Keratinocyte (primary cell): ENCODE data around the gene EMILIN1. TPM values are rescaled to one million over a fixed set of nuclear protein-coding genes. Genes with fewer than 3 reads are reported as not detected.

Source experiments
- DNase-seq: peaks from one replicate; pipeline ENCODE4 v3.0.0-alpha.2; 2011; ENCODE audit warnings: low read depth, missing footprints, low spot score
- FAIRE-seq: peaks from 2 replicates; lab custom pipeline; 2011; peaks lifted over from hg19 to GRCh38; lab: Jason Lieb, UNC
- H2AFZ ChIP-seq: 2 replicates; pipeline ENCODE4 v1.6.0; 2012; ENCODE audit warnings: low read length, control low read depth, inconsistent platforms; ENCODE audit not compliant: control insufficient read depth
- H3K27ac ChIP-seq: 2 replicates; pipeline ENCODE4 v1.5.1; 2011; ENCODE audit warnings: low read length; ENCODE audit not compliant: control insufficient read depth, insufficient read depth
- H3K27me3 ChIP-seq: 3 replicates; pipeline ENCODE4 v1.6.0; 2011; ENCODE audit warnings: low read length; ENCODE audit not compliant: control insufficient read depth, insufficient read depth; ENCODE audit errors: extremely low read depth
- H3K36me3 ChIP-seq, 2 experiments: 2 replicates in 1 of 2; 3 replicates in 1 of 2; pipeline ENCODE4 v1.5.1; 2011; ENCODE audit warnings: low read length in 2 of 2, mild to moderate bottlenecking in 1 of 2; ENCODE audit not compliant: control insufficient read depth in 2 of 2, insufficient read depth in 2 of 2; ENCODE audit errors: extremely low read depth in 1 of 2
- H3K4me1 ChIP-seq: 3 replicates; pipeline ENCODE4 v1.5.1; 2011; ENCODE audit warnings: low read length; ENCODE audit not compliant: control insufficient read depth, insufficient read depth; ENCODE audit errors: extremely low read depth
- H3K4me2 ChIP-seq: 3 replicates; pipeline ENCODE4 v1.6.0; 2011; ENCODE audit warnings: low read depth, low read length; ENCODE audit not compliant: control insufficient read depth, insufficient read depth; ENCODE audit errors: extremely low read depth
- H3K4me3 ChIP-seq, 3 experiments: fragments of 200-600 bp in 1 of 3; sonication (generic) in 1 of 3; 2 replicates in 2 of 3; 3 replicates in 1 of 3; pipeline ENCODE4 v1.5.1; 2011 to 2016; ENCODE audit warnings: low read length in 3 of 3, mild to moderate bottlenecking in 3 of 3, control low read depth in 2 of 3, inconsistent platforms in 1 of 3, low read depth in 1 of 3, mixed read lengths in 1 of 3, mixed run types in 1 of 3, moderate library complexity in 1 of 3; ENCODE audit not compliant: control insufficient read depth in 2 of 3, insufficient read depth in 2 of 3; ENCODE audit errors: extremely low read depth in 1 of 3
- H3K79me2 ChIP-seq: 2 replicates; pipeline ENCODE4 v1.6.0; 2012; ENCODE audit warnings: low read length; ENCODE audit not compliant: control insufficient read depth, insufficient read depth
- H3K9ac ChIP-seq: 3 replicates; pipeline ENCODE4 v1.6.0; 2011; ENCODE audit warnings: low read length; ENCODE audit not compliant: control insufficient read depth, insufficient read depth; ENCODE audit errors: extremely low read depth
- H3K9me1 ChIP-seq: 3 replicates; pipeline ENCODE4 v1.6.0; 2011; ENCODE audit warnings: low read length; ENCODE audit not compliant: control insufficient read depth, insufficient read depth; ENCODE audit errors: extremely low read depth
- H3K9me3 ChIP-seq: 2 replicates; pipeline ENCODE4 v1.5.1; 2012; ENCODE audit warnings: low read depth, low read length; ENCODE audit not compliant: control insufficient read depth
- H4K20me1 ChIP-seq: 3 replicates; pipeline ENCODE4 v1.6.0; 2011; ENCODE audit warnings: low read length; ENCODE audit not compliant: control insufficient read depth, insufficient read depth; ENCODE audit errors: extremely low read depth
- EZH2 ChIP-seq: IDR thresholded peaks from one replicate; pipeline ENCODE4 v1.6.1; 2012; ENCODE audit warnings: inconsistent platforms, mild to moderate bottlenecking, low read length, moderate library complexity
- dilution Hi-C: fragments of 300-500 bp; cut with MboI; formaldehyde crosslinking; loops from one replicate; pipeline ENCODE4 v1.7.0; 2020; ENCODE audit warnings: low sequenced_read_pairs; ENCODE audit not compliant: extremely low pct_ligation_motif_present
- polyA plus RNA-seq, 5 experiments: library from polyadenylated mRNA; depleted of rRNA in 3 of 5; stranded (reverse) in 3 of 5; stranded (forward) in 1 of 5; unstranded in 1 of 5; fragments of >200 nt; gene quantifications; 1 replicate in 1 of 5; 2 replicates in 3 of 5; 3 replicates in 1 of 5; pipeline versions ENCODE4 v1.2.1 to v1.2.3, GENCODE V29; 2011 to 2012; ENCODE audit warnings: missing spikeins in 2 of 5, low read depth in 1 of 5, low replicate concordance in 1 of 5
- TF ChIP-seq, protein P1 (sequence below), 3 experiments: IDR thresholded peaks in 1 of 3; conservative IDR thresholded peaks in 1 of 3; optimal IDR thresholded peaks in 1 of 3; 2 replicates in 2 of 3; 3 replicates in 1 of 3; pipeline versions ENCODE3 to v1.5.1; 2011; ENCODE audit warnings: low read length in 3 of 3, mild to moderate bottlenecking in 3 of 3, moderate library complexity in 2 of 3, control low read depth in 1 of 3, inconsistent platforms in 1 of 3; ENCODE audit not compliant: insufficient read depth in 2 of 3; ENCODE audit errors: extremely low read depth in 1 of 3

EMILIN1 gene
- polyA plus RNA-seq, 1 donor (not counting 4 experiments of a cell fraction or from before 2014, with no cell fraction given), result 0.03 TPM

DNA sequence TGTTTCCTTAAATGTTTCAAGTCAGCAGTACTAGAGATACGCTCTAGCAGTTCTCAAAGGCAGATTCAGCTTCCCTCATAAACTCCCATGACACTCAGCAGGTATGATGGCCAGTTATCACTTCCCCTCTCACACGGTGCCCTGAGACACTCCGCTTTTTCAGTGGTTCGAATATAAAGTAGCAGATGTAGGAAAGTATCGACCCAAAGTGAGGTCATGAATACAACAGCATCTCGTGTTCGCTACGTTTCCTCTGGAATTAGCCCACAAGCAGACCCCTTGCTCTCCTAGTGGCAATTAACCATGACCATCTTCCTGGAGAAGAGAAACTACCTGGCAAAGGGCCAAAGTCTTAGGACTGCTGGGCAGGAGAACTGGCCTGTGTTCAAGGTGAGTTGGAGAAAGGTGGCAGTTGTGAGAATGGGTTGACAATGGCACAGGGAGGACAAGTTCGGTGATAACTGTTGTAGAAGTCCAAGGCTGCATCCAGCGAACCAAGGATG is 36.2 kb upstream of the EMILIN1 start:
- no peaks in the 10 kb centered on the region for H3K27me3 ChIP-seq
- FAIRE-seq (no peak), DNase-seq (no peak)
- H2AFZ ChIP-seq, result no peak overlapping the region
- no peaks in the 10 kb centered on the region for H3K4me1 ChIP-seq
- no peak overlapping the region for H3K9ac ChIP-seq
- no peak for TF ChIP-seq EZH2
- TF ChIP-seq, protein P1, sequence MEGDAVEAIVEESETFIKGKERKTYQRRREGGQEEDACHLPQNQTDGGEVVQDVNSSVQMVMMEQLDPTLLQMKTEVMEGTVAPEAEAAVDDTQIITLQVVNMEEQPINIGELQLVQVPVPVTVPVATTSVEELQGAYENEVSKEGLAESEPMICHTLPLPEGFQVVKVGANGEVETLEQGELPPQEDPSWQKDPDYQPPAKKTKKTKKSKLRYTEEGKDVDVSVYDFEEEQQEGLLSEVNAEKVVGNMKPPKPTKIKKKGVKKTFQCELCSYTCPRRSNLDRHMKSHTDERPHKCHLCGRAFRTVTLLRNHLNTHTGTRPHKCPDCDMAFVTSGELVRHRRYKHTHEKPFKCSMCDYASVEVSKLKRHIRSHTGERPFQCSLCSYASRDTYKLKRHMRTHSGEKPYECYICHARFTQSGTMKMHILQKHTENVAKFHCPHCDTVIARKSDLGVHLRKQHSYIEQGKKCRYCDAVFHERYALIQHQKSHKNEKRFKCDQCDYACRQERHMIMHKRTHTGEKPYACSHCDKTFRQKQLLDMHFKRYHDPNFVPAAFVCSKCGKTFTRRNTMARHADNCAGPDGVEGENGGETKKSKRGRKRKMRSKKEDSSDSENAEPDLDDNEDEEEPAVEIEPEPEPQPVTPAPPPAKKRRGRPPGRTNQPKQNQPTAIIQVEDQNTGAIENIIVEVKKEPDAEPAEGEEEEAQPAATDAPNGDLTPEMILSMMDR (optimal IDR thresholded peaks at IDR 0.05 in 1 of 3, IDR thresholded peaks at IDR 0.05 in 1 of 3, conservative IDR thresholded peaks at IDR 0.05 in 1 of 3; ENCODE audit: extremely low read depth in 1 of 3, insufficient read depth in 2 of 3, low read length in 3 of 3), result no peak
- dilution Hi-C loops, result no loop called here
- H3K36me3 ChIP-seq, result peaks cover 36 to 37% of the 10 kb centered on the region in 2 experiments
- peaks cover 2% of the 10 kb centered on the region for H4K20me1 ChIP-seq
- no peaks in the 10 kb centered on the region for H3K79me2 ChIP-seq
- H3K4me2 ChIP-seq, result no peak overlapping the region
- no peak overlapping the region for H3K4me3 ChIP-seq
- no peaks in the 10 kb centered on the region for H3K9me1 ChIP-seq
- H3K9me3 ChIP-seq, result no peaks in the 10 kb centered on the region
- H3K27ac ChIP-seq, result no peak overlapping the region

DNA sequence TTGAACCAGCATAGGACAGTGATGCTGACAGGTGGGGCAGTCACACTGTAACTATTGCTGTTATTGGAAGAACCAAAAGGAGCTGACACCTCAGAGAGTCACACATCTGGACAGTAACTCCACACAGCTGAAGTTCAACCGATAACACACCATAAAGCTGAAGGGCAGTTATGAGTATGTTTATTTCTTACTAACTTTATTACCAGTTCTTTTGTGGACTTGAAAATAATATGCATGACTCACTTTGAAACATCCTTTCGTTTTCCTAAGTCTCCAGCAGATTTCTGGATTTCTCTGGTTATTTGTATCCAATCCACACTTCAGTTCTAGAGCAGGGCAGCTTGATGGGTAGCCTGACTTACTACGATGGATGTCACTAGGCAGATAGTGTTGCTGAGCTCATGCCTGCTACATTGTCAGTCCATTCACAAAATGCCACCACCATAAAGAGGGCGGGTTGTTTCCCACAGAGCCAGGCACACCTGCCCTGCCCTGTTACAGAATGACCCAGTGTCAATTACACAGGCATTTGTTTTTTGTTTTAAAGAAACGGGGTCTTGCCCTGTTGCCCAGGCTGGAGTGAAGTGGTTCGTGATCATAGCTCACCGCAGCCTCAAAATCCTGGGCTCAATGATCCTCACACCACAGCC is 35.3 kb upstream of the EMILIN1 start:
- Histone ChIP-seq H3K36me3 (peaks cover 28 to 29% of the 10 kb centered on the region in 2 experiments), H3K9me1 (no peaks in the 10 kb centered on the region), H4K20me1 (peaks cover 2% of the 10 kb centered on the region), H3K4me2 (no peak overlapping the region), H3K4me3 (no peak overlapping the region), H3K79me2 (no peaks in the 10 kb centered on the region), H3K4me1 (no peaks in the 10 kb centered on the region), H3K9ac (no peak overlapping the region), H3K27me3 (no peaks in the 10 kb centered on the region), H3K9me3 (no peaks in the 10 kb centered on the region), H2AFZ (no peak overlapping the region), H3K27ac (no peak overlapping the region)
- no peak for DNase-seq
- FAIRE-seq, result no peak
- dilution Hi-C loops, result no loop called here
- no peak for TF ChIP-seq EZH2
- TF ChIP-seq, protein P1 (optimal IDR thresholded peaks at IDR 0.05 in 1 of 3, IDR thresholded peaks at IDR 0.05 in 1 of 3, conservative IDR thresholded peaks at IDR 0.05 in 1 of 3; ENCODE audit: extremely low read depth in 1 of 3, insufficient read depth in 2 of 3, low read length in 3 of 3), result no peak
